IMR-90 (cell line): ENCODE measurements around the gene TTC39B. TPM values are rescaled to one million over a fixed set of nuclear protein-coding genes. Genes with fewer than 3 reads are reported as not detected.

Experiments used
- ATAC-seq: fragments of 200-7000 bp; cut with Tn5 transposase; 2 replicates; pipeline ENCODE4 v1.9.1; 2020; ENCODE audit warnings: low read depth, mild to moderate bottlenecking, moderate library complexity
- BruUV-seq: library from RNA; stranded (reverse); fragments of 400-500 nt; replicated peaks from 2 replicates; lab custom pipeline; 2021; lab: Mats Ljungman, UMichigan
- CTCF ChIA-PET: fragments of 300-600 bp; formaldehyde crosslinking; extraction: SDS; loops from one replicate; lab custom pipeline; 2021; ENCODE audit warnings: antibody characterized with exemption; lab: Yijun Ruan, JAX
- POLR2A ChIA-PET: fragments of 300-600 bp; sonication (Branson Sonifier 250); formaldehyde crosslinking; loops from one replicate; lab custom pipeline; 2022; ENCODE audit warnings: antibody characterized with exemption; ENCODE audit not compliant: unreplicated experiment; lab: Charles Lee
- DNase-seq: peaks from one replicate; pipeline ENCODE4 v3.0.0; 2013
- H2AFZ ChIP-seq: replicated peaks from 2 replicates; pipeline ENCODE3; 2013; ENCODE audit warnings: low read length, mild to moderate bottlenecking; ENCODE audit not compliant: poor library complexity
- H2AK5ac ChIP-seq: 2 replicates; pipeline ENCODE4 v1.6.1; 2013; ENCODE audit warnings: low read depth, low read length, inconsistent platforms
- H2AK9ac ChIP-seq: replicated peaks from 2 replicates; pipeline ENCODE3; 2013; ENCODE audit warnings: mild to moderate bottlenecking, low read depth, low read length, moderate library complexity; ENCODE audit not compliant: poor library complexity
- H2BK120ac ChIP-seq: 2 replicates; pipeline ENCODE4 v1.6.1; 2013; ENCODE audit warnings: low read depth, low read length, inconsistent platforms
- H2BK15ac ChIP-seq: 3 replicates; pipeline ENCODE4 v1.6.1; 2013; ENCODE audit warnings: low read depth, low read length, inconsistent platforms
- H2BK20ac ChIP-seq: 2 replicates; pipeline ENCODE4 v1.6.1; 2013; ENCODE audit warnings: low read depth, mild to moderate bottlenecking, inconsistent platforms, low read length, moderate library complexity
- H2BK5ac ChIP-seq: 2 replicates; pipeline ENCODE4 v1.6.1; 2013; ENCODE audit warnings: mild to moderate bottlenecking, low read depth, low read length, inconsistent platforms; ENCODE audit not compliant: poor library complexity, severe bottlenecking
- H3K14ac ChIP-seq: replicated peaks from 2 replicates; pipeline ENCODE4 v1.6.1; 2013; ENCODE audit warnings: low read depth, low read length, inconsistent platforms
- H3K18ac ChIP-seq: 2 replicates; pipeline ENCODE4 v1.6.1; 2013; ENCODE audit warnings: low read depth, low read length, control low read depth
- H3K23ac ChIP-seq: 2 replicates; pipeline ENCODE4 v1.6.1; 2013; ENCODE audit warnings: low read depth, low read length, inconsistent platforms
- H3K27ac ChIP-seq: 2 replicates; pipeline ENCODE4 v1.5.1; 2013; ENCODE audit warnings: mild to moderate bottlenecking, control low read depth, low read length; ENCODE audit not compliant: insufficient read depth
- H3K27me3 ChIP-seq: 2 replicates; pipeline ENCODE4 v1.6.1; 2013; ENCODE audit warnings: low read length; ENCODE audit not compliant: control insufficient read depth, insufficient read depth
- H3K36me3 ChIP-seq: 2 replicates; pipeline ENCODE4 v1.6.1; 2013; ENCODE audit warnings: low read length, mixed read lengths; ENCODE audit not compliant: control insufficient read depth, insufficient read depth
- H3K4ac ChIP-seq: 2 replicates; pipeline ENCODE4 v1.6.1; 2013; ENCODE audit warnings: low read depth, low read length, inconsistent platforms
- H3K4me1 ChIP-seq: 2 replicates; pipeline ENCODE4 v1.6.1; 2013; ENCODE audit warnings: low read length, mixed read lengths; ENCODE audit not compliant: control insufficient read depth, insufficient read depth
- H3K4me2 ChIP-seq: 2 replicates; pipeline ENCODE4 v1.6.1; 2013; ENCODE audit warnings: low read depth, mild to moderate bottlenecking, control low read depth, low read length, moderate library complexity
- H3K4me3 ChIP-seq: 2 replicates; pipeline ENCODE4 v1.5.1; 2013; ENCODE audit warnings: low read depth, mild to moderate bottlenecking, control low read depth, low read length, moderate library complexity; ENCODE audit not compliant: insufficient read depth
- H3K56ac ChIP-seq: 2 replicates; pipeline ENCODE4 v1.6.1; 2013; ENCODE audit warnings: low read length, inconsistent platforms; ENCODE audit not compliant: insufficient read depth; ENCODE audit errors: extremely low read depth
- H3K79me1 ChIP-seq, 2 experiments: 2 replicates each; pipeline ENCODE4 v1.6.1; 2013; ENCODE audit warnings: low read length in 2 of 2, inconsistent platforms in 1 of 2, low read depth in 1 of 2
- H3K9ac ChIP-seq: 2 replicates; pipeline ENCODE4 v1.6.1; 2013; ENCODE audit warnings: low read depth, low read length, control low read depth
- H3K9me1 ChIP-seq: 2 replicates; pipeline ENCODE4 v1.6.1; 2013; ENCODE audit warnings: low read length, inconsistent platforms; ENCODE audit not compliant: insufficient read depth
- H3K9me3 ChIP-seq: 2 replicates; pipeline ENCODE4 v1.6.1; 2013; ENCODE audit warnings: low read length; ENCODE audit not compliant: control insufficient read depth, insufficient read depth
- H4K20me1 ChIP-seq: 2 replicates; pipeline ENCODE4 v1.6.1; 2013; ENCODE audit warnings: low read length, inconsistent platforms; ENCODE audit not compliant: insufficient read depth
- H4K5ac ChIP-seq: 2 replicates; pipeline ENCODE4 v1.6.1; 2013; ENCODE audit warnings: mild to moderate bottlenecking, low read depth, low read length, control low read depth
- H4K8ac ChIP-seq, 2 experiments: 2 replicates each; pipeline ENCODE4 v1.6.1; 2013; ENCODE audit warnings: low read depth in 2 of 2, low read length in 2 of 2, control low read depth in 1 of 2, inconsistent platforms in 1 of 2
- H4K91ac ChIP-seq: 2 replicates; pipeline ENCODE4 v1.6.1; 2013; ENCODE audit warnings: low read depth, low read length, inconsistent platforms; ENCODE audit not compliant: insufficient read depth
- CEBPB ChIP-seq: IDR thresholded peaks from 2 replicates; pipeline ENCODE4 v1.6.1; 2012; ENCODE audit warnings: low read depth, low read length, improper control_type of control experiment
- NFE2L2 ChIP-seq: fragments of 150-350 bp; IDR thresholded peaks from 2 replicates; pipeline ENCODE4 v1.6.1; 2016; ENCODE audit warnings: low read depth, mild to moderate bottlenecking, low read length
- whole genome bisulfite sequencing, 2 experiments: methylation state at CpG; one replicate each; pipeline versions ENCODE4 v1.1.5 to v1.1.7; 2013; ENCODE audit warnings: missing lambda C conversion rate in 2 of 2; ENCODE audit not compliant: insufficient read length in 1 of 2; ENCODE audit errors: extremely low coverage in 2 of 2; 5-methylcytosine and 5-hydroxymethylcytosine counted together
- dilution Hi-C: fragments of 300-500 bp; cut with HindIII; formaldehyde crosslinking; loops from one replicate; pipeline ENCODE4 v1.14.3; 2018; ENCODE audit warnings: low sequenced_read_pairs; ENCODE audit not compliant: unreplicated experiment
- in situ Hi-C: fragments of 300-500 bp; cut with MboI; formaldehyde crosslinking; loops from 3 replicates; pipeline ENCODE4 v1.14.3; 2019; ENCODE audit warnings: low sequenced_read_pairs, inconsistent platforms, mixed read lengths
- intact Hi-C: fragments of 100-400 bp; cut with micrococcal nuclease; formaldehyde crosslinking; loops from 2 replicates; pipeline ENCODE4 v1.10.0; 2022
- polyA plus RNA-seq, 3 experiments: library from polyadenylated mRNA; depleted of rRNA; stranded (reverse); fragments of >200 nt; gene quantifications; 2 replicates each; pipeline ENCODE4 v1.2.3, GENCODE V29; 2012; ENCODE audit warnings: low replicate concordance in 1 of 3
- total RNA-seq: library from RNA; depleted of rRNA; stranded (reverse); fragments of >200 nt; gene quantifications from 2 replicates; pipeline ENCODE4 v1.2.3, GENCODE V29; 2012
- TF ChIP-seq, protein P1 (sequence below): fragments of 150-350 bp; IDR thresholded peaks from 2 replicates; pipeline ENCODE4 v1.6.1; 2017; ENCODE audit warnings: mild to moderate bottlenecking, antibody characterized with exemption, low read length, low read depth

Gene TTC39B
- total and polyA plus RNA-seq, 2 of the 4 experiments (the other 2 are of a cell fraction), result 2.5 to 12.2 TPM

DNA sequence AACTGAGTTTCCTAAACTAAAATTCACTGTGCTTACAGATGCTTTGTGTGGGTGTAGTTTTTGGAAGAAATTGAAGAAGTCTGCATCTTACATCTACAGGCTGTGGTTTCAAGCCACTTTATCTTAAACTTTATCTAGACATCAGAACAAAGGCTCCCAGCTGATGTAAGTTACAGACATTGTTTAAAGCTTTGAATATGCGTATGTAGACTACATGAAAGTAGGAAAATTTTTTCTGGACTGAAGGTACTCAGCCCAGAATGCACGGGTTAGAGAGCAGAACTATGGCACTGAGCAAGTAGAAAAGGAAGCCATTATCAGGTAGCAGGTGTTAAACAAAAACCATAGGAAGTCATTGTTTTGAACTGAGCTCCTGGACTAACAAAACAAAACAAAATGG lies 185.4 kb downstream of the TTC39B start:
- H2BK5ac ChIP-seq, result no peak overlapping the region
- intact Hi-C loops, result no loop called here
- DNase-seq, result no peak

More for the DNA sequence above, 185.4 kb downstream of the TTC39B start:
- Histone ChIP-seq H3K4ac (no peak overlapping the region), H3K9me3 (no peaks in the 10 kb centered on the region), H3K4me1 (no peaks in the 10 kb centered on the region), H3K36me3 (no peaks in the 10 kb centered on the region), H3K9ac (no peak overlapping the region), H3K27me3 (peaks cover 3% of the 10 kb centered on the region), H2AK9ac (no peak overlapping the region), H3K23ac (no peak overlapping the region), H3K4me3 (no peak overlapping the region), H3K14ac (no peak overlapping the region), H2AFZ (no peak overlapping the region), H2BK20ac (no peak overlapping the region), H2AK5ac (no peak overlapping the region), H3K4me2 (no peak overlapping the region), H4K91ac (no peak overlapping the region), H3K79me1 (no peaks in the 10 kb centered on the region), H2BK120ac (no peak overlapping the region), H4K8ac (no peak overlapping the region), H3K27ac (no peak overlapping the region), H3K56ac (no peak overlapping the region), H4K20me1 (no peaks in the 10 kb centered on the region), H4K5ac (no peak overlapping the region), H3K9me1 (no peaks in the 10 kb centered on the region), H3K18ac (no peak overlapping the region), H2BK15ac (no peak overlapping the region)
- in situ Hi-C loops (no loop called here), dilution Hi-C loops (no loop called here)
- ATAC-seq, result no peak
- no TSS peak for BruUV-seq
- ChIA-PET CTCF (no interaction called here), POLR2A (no interaction called here)
- WGBS, 2 experiments, result 20% methylated on average over 1 of the region's 2 CpGs; no CpG with 5 or more reads in 1 of the 2 experiments
- TF ChIP-seq CEBPB (no peak), NFE2L2 (no peak)
- TF ChIP-seq, protein P1, sequence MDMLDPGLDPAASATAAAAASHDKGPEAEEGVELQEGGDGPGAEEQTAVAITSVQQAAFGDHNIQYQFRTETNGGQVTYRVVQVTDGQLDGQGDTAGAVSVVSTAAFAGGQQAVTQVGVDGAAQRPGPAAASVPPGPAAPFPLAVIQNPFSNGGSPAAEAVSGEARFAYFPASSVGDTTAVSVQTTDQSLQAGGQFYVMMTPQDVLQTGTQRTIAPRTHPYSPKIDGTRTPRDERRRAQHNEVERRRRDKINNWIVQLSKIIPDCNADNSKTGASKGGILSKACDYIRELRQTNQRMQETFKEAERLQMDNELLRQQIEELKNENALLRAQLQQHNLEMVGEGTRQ, result no peak
